Loucy (cell line): ENCODE measurements around the gene TMEM181.

Experiments used
- EZH2phosphoT487 ChIP-seq: fragments of 200-600 bp; IDR thresholded peaks from 2 replicates; pipeline ENCODE4 v1.6.1; 2018; ENCODE audit warnings: antibody characterized with exemption, mild to moderate bottlenecking, moderate library complexity, borderline replicate concordance
- TF ChIP-seq, protein P1 (sequence below): fragments of 200-600 bp; sonication (generic); conservative IDR thresholded peaks from 2 replicates; pipeline ENCODE4 v1.5.1; 2014; ENCODE audit warnings: mild to moderate bottlenecking, antibody characterized with exemption, low read length

DNA sequence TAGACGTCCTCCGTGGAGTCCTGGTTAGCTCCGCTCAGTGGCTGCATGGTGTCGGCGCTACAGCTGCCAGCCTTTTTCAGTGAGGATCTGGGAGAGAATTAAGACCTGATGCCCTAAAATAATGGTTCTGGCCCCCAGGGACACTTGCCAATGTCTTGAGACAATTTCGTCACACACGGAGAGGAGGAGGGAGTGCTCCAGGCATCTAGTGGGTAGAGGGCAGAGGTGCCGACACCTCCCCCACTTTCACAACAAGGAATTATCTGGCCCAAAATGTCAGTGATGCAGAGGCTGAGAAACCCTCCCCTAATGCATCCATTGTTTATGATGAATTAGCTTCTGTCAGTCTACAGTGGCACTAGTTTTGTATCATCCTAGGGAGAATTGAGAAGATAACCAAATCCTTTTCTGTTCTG, 24.4 kb downstream of the TMEM181 start:
- TF ChIP-seq EZH2phosphoT487: no peak
- TF ChIP-seq, protein P1, sequence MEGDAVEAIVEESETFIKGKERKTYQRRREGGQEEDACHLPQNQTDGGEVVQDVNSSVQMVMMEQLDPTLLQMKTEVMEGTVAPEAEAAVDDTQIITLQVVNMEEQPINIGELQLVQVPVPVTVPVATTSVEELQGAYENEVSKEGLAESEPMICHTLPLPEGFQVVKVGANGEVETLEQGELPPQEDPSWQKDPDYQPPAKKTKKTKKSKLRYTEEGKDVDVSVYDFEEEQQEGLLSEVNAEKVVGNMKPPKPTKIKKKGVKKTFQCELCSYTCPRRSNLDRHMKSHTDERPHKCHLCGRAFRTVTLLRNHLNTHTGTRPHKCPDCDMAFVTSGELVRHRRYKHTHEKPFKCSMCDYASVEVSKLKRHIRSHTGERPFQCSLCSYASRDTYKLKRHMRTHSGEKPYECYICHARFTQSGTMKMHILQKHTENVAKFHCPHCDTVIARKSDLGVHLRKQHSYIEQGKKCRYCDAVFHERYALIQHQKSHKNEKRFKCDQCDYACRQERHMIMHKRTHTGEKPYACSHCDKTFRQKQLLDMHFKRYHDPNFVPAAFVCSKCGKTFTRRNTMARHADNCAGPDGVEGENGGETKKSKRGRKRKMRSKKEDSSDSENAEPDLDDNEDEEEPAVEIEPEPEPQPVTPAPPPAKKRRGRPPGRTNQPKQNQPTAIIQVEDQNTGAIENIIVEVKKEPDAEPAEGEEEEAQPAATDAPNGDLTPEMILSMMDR: no peak
